Fibroblast of skin of left quadriceps (primary cell): ENCODE measurements around the gene JUNB.

ENCODE experiments used
- DNase-seq, 2 experiments: peaks; one replicate each; pipeline ENCODE4 v3.0.0-alpha.2; 2013; ENCODE audit warnings: low read depth in 2 of 2

The JUNB gene

GRCh38 chr19:12842511-12842910 is 51.2 kb downstream of the JUNB start:
- no peak for DNase-seq
